Aorta (tissue), 5 donors: ENCODE results near the gene PLCD3. TPM values are rescaled to one million over a fixed set of nuclear protein-coding genes. Genes with fewer than 3 reads are reported as not detected.

Source experiments
- ATAC-seq: fragments of 200-7000 bp; cut with Tn5 transposase; one replicate; pipeline ENCODE4 v1.9.1; 2022; ENCODE audit warnings: moderate library complexity; ENCODE audit not compliant: low FRiP score
- DNase-seq, 2 donors: peaks; one replicate each; pipeline ENCODE4 v3.0.0-alpha.2; 2020
- H3K27ac ChIP-seq, 2 donors: one replicate each; pipeline ENCODE4 v1.5.1; 2013; ENCODE audit warnings: low read length in 2 of 2, mild to moderate bottlenecking in 2 of 2, moderate library complexity in 2 of 2, control low read depth in 1 of 2, inconsistent platforms in 1 of 2, low read depth in 1 of 2
- H3K27me3 ChIP-seq, 2 donors: one replicate each; pipeline ENCODE4 v1.6.1; 2013; ENCODE audit warnings: control low read depth in 1 of 2, low read length in 1 of 2, mild to moderate bottlenecking in 1 of 2, moderate library complexity in 1 of 2; ENCODE audit not compliant: insufficient read depth in 2 of 2, control insufficient read depth in 1 of 2
- H3K36me3 ChIP-seq, 2 donors: one replicate each; pipeline ENCODE4 v1.6.1; 2013; ENCODE audit warnings: control low read depth in 1 of 2, low read length in 1 of 2, mild to moderate bottlenecking in 1 of 2; ENCODE audit not compliant: insufficient read depth in 2 of 2, control insufficient read depth in 1 of 2
- H3K4me1 ChIP-seq, 2 donors: one replicate each; pipeline ENCODE4 v1.6.1; 2013; ENCODE audit warnings: low read length in 2 of 2, control low read depth in 1 of 2, mild to moderate bottlenecking in 1 of 2, moderate library complexity in 1 of 2; ENCODE audit not compliant: insufficient read depth in 2 of 2, control insufficient read depth in 1 of 2
- H3K4me3 ChIP-seq, 2 donors: one replicate each; pipeline ENCODE4 v1.5.1; 2013; ENCODE audit warnings: low read length in 2 of 2, control low read depth in 1 of 2, mild to moderate bottlenecking in 1 of 2
- H3K9me3 ChIP-seq: one replicate; pipeline ENCODE4 v1.6.1; 2013; ENCODE audit warnings: mild to moderate bottlenecking, low read length; ENCODE audit not compliant: control insufficient read depth
- WGBS, 2 donors: extraction: QIAGEN DNeasy Blood & Tissue Kit; methylation state at CpG; one replicate each; pipeline ENCODE4 v1.1.7; 2013; 5-methylcytosine and 5-hydroxymethylcytosine counted together
- intact Hi-C, 2 donors: fragments of 100-400 bp; cut with DNase I; formaldehyde crosslinking; loops; one replicate each; pipeline versions ENCODE4 v1.14.2 to v1.15.0; 2022
- polyA plus RNA-seq, 2 donors: library from polyadenylated mRNA; stranded (reverse); fragments of 200-250 nt; gene quantifications; one replicate each; pipeline ENCODE4 v1.2.3, GENCODE V29; 2013
- total RNA-seq, 2 donors: library from RNA; stranded (reverse); fragmentation: NEBNext Ultra II Directional; extraction: Animal tissue kit (Norgen Biotek cat#: 25700); gene quantifications; one replicate each; pipeline ENCODE4 v1.2.1, GENCODE V29; 2021
- donor health status: healthy with polysubstance abuse.
- donor health status: Bipolar disorder and iron deficiency.
- donor health status: DM: no; HTN: no; CAD: no.
- donor health status: DM: no; HTN: no; CAD: no.
- donor health status: DM: yes; HTN: yes; CAD: no.

The PLCD3 gene
- total and polyA plus RNA-seq, 4 donors, result 22.8 to 97.4 (median 94.2) TPM

GRCh38 chr17:45106096-45106495, 26.2 kb downstream of the PLCD3 start:
- H3K27me3 ChIP-seq, result no peaks in the 10 kb centered on the region
- no peaks in the 10 kb centered on the region for H3K9me3 ChIP-seq
- H3K4me3 ChIP-seq, result no peak overlapping the region
- H3K27ac ChIP-seq, result no peak overlapping the region
- ATAC-seq (no peak), DNase-seq (no peak)
- intact Hi-C loops, result no loop called here
- WGBS, 2 donors, result 61 to 66% methylated on average over 5 of the region's 5 CpGs
- peaks cover 7 to 15% of the 10 kb centered on the region in 2 donors for H3K36me3 ChIP-seq
- H3K4me1 ChIP-seq, result no peaks in the 10 kb centered on the region

GRCh38 chr17:45104907-45105624, 27.2 kb downstream of the PLCD3 start:
- no peak overlapping the region for H3K27ac ChIP-seq
- DNase-seq (no peak), ATAC-seq (no peak)
- intact Hi-C loops, result loop anchor here in 1 of 2 donors (5.0 kb wide), 1 partner anchor 183 kb away; no protein-coding TSS in a partner anchor
- H3K27me3 ChIP-seq, result no peaks in the 10 kb centered on the region
- peaks cover 7 to 15% of the 10 kb centered on the region in 2 donors for H3K36me3 ChIP-seq
- H3K9me3 ChIP-seq, result no peaks in the 10 kb centered on the region
- H3K4me3 ChIP-seq, result no peak overlapping the region
- H3K4me1 ChIP-seq, result no peaks in the 10 kb centered on the region
- 64 to 70% methylated on average over 17 of the region's 17 CpGs for WGBS, 2 donors

GRCh38 chr17:45104497-45104896, 27.8 kb downstream of the PLCD3 start:
- Histone ChIP-seq H3K4me1 (no peaks in the 10 kb centered on the region), H3K27ac (no peak overlapping the region), H3K4me3 (no peak overlapping the region), H3K9me3 (no peaks in the 10 kb centered on the region), H3K36me3 (peaks cover 7 to 15% of the 10 kb centered on the region in 2 donors), H3K27me3 (no peaks in the 10 kb centered on the region)
- WGBS, 2 donors, result 83 to 85% methylated on average over 6 of the region's 6 CpGs
- DNase-seq, result no peak
- intact Hi-C loops, result loop anchor here in 1 of 2 donors (5.0 kb wide), 1 partner anchor 182 kb away; no protein-coding TSS in a partner anchor
- ATAC-seq, result no peak

DNA sequence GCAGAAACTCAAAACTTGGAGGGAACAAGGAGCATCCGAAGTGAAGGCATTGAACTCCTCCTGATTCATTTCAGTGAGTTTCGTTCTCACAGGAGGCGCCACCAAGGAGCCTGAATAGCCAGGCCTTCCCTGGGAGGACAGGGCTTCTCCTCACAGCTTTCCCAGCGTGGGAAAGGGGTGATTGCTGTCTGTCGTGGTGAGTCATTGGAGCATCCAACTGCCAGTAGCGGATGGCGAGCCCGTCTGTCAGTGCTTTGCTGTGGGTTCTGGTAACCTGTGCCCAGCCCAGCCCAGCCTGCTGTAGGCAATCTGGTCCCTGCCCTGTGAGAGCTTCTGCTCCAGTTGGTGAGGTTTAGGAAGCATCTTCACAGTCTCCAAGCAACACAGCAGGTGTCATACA, 28.3 kb downstream of the PLCD3 start:
- H3K4me3 ChIP-seq, result no peak overlapping the region
- no peak overlapping the region for H3K27ac ChIP-seq
- no peaks in the 10 kb centered on the region for H3K4me1 ChIP-seq
- WGBS, 2 donors, result 81 to 82% methylated on average over 8 of the region's 8 CpGs
- H3K36me3 ChIP-seq, result peaks cover 7 to 15% of the 10 kb centered on the region in 2 donors
- no peaks in the 10 kb centered on the region for H3K27me3 ChIP-seq
- intact Hi-C loops, result loop anchor here in 1 of 2 donors (5.0 kb wide), 1 partner anchor 182 kb away; no protein-coding TSS in a partner anchor
- DNase-seq, result no peak
- ATAC-seq, result no peak
- H3K9me3 ChIP-seq, result no peaks in the 10 kb centered on the region

GRCh38 chr17:45103269-45103795, 29.0 kb downstream of the PLCD3 start:
- no peak overlapping the region for H3K27ac ChIP-seq
- no peaks in the 10 kb centered on the region for H3K4me1 ChIP-seq
- H3K4me3 ChIP-seq, result no peak overlapping the region
- WGBS, 2 donors, result 57 to 71% methylated on average over 9 of the region's 9 CpGs
- no peaks in the 10 kb centered on the region for H3K27me3 ChIP-seq
- H3K36me3 ChIP-seq, result peaks cover 7 to 15% of the 10 kb centered on the region in 2 donors
- ATAC-seq (no peak), DNase-seq (no peak)
- intact Hi-C loops, result loop anchor here in 1 of 2 donors (5.0 kb wide), 1 partner anchor 181 kb away; no protein-coding TSS in a partner anchor
- H3K9me3 ChIP-seq, result no peaks in the 10 kb centered on the region

DNA sequence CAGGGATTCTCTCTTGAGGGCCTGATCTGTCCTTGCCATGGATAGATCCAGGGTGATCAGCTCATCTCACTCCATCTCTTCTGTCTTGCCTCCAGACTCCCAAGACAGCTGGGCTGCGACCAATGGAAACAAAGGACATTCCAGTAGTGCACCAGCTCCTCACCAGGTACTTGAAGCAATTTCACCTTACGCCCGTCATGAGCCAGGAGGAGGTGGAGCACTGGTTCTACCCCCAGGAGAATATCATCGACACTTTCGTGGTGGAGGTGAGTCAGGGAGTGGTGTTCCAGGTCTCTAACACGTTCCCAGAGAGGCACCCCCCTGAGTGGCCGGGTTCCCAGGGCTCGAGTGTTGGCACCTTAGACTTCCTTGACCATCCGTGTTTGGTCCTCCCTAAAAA, 29.5 kb downstream of the PLCD3 start:
- intact Hi-C loops, result loop anchor here in 1 of 2 donors (5.0 kb wide), 1 partner anchor 181 kb away; no protein-coding TSS in a partner anchor
- WGBS, 2 donors, result 59 to 66% methylated on average over 9 of the region's 9 CpGs
- no peak for DNase-seq
- ATAC-seq, result no peak
- Histone ChIP-seq H3K27me3 (no peaks in the 10 kb centered on the region), H3K4me1 (no peaks in the 10 kb centered on the region), H3K27ac (peak overlapping the region in 1 of 2 donors; percentile 71), H3K9me3 (no peaks in the 10 kb centered on the region), H3K4me3 (no peak overlapping the region), H3K36me3 (peaks cover 7 to 15% of the 10 kb centered on the region in 2 donors)

- 35 to 38% methylated on average over 12 of the region's 12 CpGs for WGBS, 2 donors
- DNase-seq (no peak), ATAC-seq (no peak)
- Histone ChIP-seq H3K9me3 (no peaks in the 10 kb centered on the region), H3K36me3 (peaks cover 11 to 17% of the 10 kb centered on the region in 2 donors), H3K4me3 (no peak overlapping the region), H3K27me3 (no peaks in the 10 kb centered on the region), H3K27ac (peak overlapping the region in 1 of 2 donors; percentile 71), H3K4me1 (no peaks in the 10 kb centered on the region)
- intact Hi-C loops, result loop anchor here in 1 of 2 donors (5.0 kb wide), 1 partner anchor 180 kb away; no protein-coding TSS in a partner anchor
These were observed 30.2 kb downstream of the PLCD3 start for GRCh38 chr17:45101883-45102811.

DNA sequence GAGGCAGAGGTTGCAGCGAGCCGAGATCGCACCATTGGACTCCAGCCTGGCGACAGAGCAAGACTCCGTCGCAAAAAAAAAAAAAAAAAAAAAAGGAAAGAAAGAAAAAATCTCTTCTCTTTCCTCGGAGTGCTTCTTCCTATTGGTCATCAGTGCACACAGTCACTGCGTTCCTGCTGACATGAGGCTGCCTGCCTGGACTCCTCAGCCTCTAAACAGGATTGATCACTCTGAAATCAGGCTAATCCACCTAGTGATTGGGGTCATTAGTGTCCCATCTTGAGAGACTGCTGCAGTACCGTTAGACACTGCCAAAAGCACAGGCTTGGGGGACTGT, 30.8 kb downstream of the PLCD3 start:
- no peaks in the 10 kb centered on the region for H3K27me3 ChIP-seq
- ATAC-seq (no peak), DNase-seq (no peak)
- no peak overlapping the region for H3K4me3 ChIP-seq
- H3K4me1 ChIP-seq, result no peaks in the 10 kb centered on the region
- WGBS, 2 donors, result 47% methylated on average over 6 to 9 of the region's 9 CpGs
- H3K9me3 ChIP-seq, result no peaks in the 10 kb centered on the region
- intact Hi-C loops, result loop anchor here in 1 of 2 donors (5.0 kb wide), 1 partner anchor 179 kb away; no protein-coding TSS in a partner anchor
- peak overlapping the region in 1 of 2 donors; percentile 4 for H3K27ac ChIP-seq
- peaks cover 11 to 20% of the 10 kb centered on the region in 2 donors for H3K36me3 ChIP-seq
